Endometrial microvascular endothelial cells (primary cell): ENCODE measurements around the gene GALNT17. TPM values are rescaled to one million over a fixed set of nuclear protein-coding genes. Genes with fewer than 3 reads are reported as not detected.

Experiments used
- in situ Hi-C: cut with HindIII; loops from 2 replicates; pipeline ENCODE4 v1.10.0; 2017; ENCODE audit warnings: low sequenced_read_pairs, low pct_unique_long_range_greater_than_20kb; ENCODE audit errors: inconsistent ontology term
- total RNA-seq: library from RNA; depleted of rRNA; stranded (reverse); fragments of >200 nt; gene quantifications from one replicate; pipeline ENCODE4 v1.2.3, GENCODE V29; 2015; ENCODE audit errors: inconsistent ontology term

GALNT17 gene
- total RNA-seq, 1 donor from 2014 or later = not detected

DNA sequence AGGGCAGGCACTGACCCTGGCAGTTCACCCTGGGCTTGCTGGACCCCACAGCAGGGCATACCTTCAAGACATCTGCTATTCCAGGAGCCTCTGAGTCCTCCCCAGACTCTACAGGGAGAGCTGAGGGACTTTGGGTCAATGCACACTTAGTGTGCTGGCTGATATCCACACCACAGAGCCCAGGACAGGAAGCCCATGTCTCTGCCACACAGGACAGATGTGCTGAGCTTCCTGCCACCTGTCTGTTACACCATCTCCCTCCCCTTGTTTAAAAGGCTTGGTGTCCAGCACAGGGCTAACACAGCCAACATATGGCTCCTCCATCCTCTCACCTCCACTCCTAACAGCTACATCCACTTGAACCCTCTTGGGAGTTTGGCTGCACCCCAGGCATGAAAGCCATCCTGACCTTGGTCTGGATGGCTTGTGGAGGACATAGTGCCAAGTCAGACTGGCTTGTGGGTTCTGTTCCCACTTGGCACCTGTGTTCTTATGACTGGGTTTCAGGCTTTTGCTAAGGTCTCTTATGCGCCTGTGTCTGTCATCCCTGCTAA is 529.8 kb downstream of the GALNT17 start:
- in situ Hi-C loops = no loop called here

DNA sequence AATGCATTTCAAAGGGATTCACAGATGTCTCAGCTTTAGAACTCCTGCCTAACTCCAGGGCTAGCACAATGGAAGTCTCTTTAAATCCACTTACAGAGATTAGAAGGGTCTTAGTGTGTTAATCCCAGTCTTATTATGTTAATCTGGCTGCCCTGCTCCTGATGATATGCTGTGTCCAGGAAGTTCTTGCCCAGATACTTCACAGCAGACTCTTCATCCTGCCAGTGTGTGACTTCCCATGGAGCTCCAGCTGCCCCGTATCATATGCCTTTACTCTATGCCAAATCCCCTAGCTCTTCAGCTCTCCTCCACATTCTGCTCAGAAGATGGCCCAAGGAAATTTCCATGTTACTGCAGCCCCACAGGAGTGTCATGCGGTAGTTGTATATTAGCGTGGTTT is 533.8 kb downstream of the GALNT17 start:
- in situ Hi-C loops = no loop called here

DNA sequence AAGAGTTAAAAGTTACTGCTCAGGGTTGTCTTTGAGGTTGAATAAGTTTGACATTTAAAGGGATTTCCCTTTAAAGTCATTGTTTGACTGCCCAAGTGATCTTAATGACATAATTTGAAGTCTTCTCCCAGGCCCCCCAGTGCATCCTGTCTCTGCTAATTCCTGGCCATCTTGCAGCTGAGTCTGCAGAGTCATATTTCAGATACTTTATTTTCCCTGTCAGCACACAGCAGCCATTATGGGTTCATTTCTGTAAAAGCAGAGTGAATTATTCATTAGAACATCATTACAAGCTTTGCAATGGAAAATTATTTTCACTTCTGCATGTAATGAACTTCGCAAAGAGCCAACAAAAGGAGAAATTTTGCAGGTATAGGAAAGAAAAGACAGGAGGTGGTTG is 536.6 kb downstream of the GALNT17 start:
- in situ Hi-C loops = no loop called here

DNA sequence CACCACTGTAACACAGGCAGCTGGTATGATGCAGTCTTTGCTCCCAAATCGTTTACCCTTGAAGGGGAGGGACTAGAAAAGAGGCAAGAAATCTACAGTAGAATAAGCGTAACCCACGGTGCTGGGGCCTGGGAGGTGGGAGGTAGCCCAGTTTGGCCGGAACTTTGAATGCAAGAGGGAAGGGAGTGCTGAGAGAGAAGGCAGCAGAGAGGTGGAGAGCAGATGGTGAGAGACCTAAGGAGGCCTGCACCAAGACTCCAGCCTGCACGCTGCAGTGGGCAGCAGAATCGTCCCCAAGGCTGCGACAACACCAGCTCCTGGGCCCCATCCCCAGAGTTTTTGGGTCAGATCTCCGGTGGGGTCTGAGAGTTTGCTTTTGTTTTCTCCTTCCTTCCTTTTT is 547.5 kb downstream of the GALNT17 start:
- in situ Hi-C loops = no loop called here

DNA sequence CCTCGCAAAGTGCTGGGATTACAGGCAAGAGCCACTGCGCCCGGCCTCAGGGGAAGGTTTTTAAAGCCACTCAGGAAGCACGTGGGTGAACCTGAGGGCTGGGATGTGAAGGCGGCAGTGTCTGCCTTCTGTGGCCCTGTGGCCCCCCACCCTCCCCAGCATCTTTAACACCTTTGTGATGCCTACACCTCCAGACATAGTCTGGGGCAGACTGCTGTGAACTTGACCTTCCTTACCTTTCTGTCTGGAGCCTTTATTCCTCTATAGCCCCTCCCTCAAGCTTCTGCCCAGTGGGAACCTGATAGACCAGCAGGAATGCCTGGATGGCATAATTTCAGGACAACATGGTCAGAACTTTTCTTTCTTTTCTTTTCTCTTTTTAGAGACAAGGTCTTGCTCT is 550.2 kb downstream of the GALNT17 start:
- in situ Hi-C loops = no loop called here

DNA sequence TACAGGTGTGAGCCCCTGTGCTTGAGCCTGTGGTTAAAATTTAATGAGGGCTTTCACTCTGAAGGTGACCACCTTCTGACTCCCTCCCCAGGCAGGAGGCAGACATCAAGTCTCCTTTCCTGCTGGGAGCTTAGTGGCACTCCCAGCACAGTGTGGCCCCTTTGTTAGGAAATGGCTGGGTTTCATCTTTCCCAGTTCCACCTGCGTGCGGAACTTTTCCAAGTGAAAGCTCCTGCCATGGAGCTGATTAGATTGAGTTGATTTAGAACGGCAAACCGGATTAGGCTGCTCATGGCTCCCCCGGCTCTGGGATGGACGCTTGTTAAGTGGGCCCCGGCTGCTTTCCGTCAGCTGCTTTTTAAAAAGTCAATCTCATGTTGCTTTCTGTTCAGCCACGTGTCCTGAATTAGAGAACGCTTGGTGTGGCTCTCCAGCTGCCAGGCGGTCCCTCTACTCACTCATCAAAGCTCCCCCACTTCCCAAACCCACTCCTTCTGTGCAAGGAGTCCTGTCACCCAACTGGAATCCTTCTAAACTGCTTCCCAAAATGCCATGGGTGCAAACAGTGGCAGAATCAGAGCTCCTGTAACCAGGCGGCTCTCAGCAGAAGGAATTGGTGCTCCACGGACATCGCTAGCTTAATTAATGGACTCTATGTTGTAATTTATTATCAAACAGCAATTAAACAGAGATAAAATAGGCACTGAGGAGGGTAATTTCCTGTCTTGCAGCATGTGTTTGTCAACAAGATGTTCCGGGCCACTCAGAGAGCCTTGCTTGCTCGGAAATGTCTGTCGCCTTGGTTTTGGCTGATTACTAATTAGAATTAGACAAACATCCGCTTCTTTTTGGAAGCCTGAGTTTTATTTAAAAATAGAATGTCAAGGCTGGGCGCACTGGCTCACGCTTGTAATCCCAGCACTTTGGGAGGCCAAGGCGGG is 551.2 kb downstream of the GALNT17 start:
- in situ Hi-C loops = no loop called here

DNA sequence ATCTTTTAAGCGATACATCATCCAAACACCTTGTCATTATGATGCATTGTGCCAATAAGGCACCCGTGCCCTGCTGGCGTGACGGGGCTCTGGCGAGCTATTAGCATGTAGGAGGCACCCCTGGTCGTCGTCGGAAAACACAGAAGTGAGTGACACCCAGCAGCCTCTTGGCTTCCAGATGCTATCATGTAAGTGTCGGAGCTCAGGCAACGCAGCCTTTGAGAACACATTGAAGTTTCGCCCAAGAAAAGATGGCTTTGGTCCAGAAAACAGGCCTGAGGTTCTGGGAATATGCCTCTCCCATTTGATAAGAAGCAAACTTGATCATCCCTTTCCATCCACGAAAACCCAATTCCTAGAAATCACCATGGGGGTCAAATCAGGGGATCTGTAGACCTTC is 555.3 kb downstream of the GALNT17 start:
- in situ Hi-C loops = no loop called here

DNA sequence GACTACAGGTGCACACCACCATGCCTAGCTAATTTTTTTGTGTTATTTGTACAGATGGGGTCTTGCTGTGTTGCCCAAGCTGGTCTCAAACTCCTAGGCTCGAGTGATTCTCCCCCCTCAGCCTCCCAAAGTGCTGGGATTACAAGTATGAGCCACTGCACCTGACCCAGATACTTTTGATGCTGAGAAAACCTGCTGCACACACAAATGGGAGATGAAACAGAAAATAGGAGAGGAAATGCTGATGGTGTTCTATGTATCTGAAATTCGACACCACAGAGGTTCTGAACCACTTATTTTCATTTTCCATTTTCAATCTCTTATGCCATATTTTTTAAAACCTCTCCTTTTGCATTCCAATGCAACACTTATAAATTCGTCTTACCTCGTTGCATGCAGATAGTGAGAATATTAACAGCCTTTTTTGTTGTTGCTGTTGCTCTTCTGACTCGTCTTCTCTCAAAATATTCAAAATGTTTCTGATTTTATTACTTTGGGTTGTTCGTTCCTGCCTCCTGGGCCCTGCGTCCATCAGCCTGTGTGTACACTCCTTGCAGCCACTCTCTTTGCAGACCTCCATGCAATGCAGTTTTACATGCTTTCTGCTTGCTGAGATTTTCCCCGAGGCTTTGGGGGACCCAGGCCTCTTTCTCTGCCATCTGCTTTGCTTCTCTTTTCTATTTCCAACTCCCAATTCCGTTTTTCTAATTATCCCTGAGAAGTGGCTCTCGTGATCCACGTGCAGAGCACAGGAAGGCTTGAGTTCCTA is 556.1 kb downstream of the GALNT17 start:
- in situ Hi-C loops = no loop called here

DNA sequence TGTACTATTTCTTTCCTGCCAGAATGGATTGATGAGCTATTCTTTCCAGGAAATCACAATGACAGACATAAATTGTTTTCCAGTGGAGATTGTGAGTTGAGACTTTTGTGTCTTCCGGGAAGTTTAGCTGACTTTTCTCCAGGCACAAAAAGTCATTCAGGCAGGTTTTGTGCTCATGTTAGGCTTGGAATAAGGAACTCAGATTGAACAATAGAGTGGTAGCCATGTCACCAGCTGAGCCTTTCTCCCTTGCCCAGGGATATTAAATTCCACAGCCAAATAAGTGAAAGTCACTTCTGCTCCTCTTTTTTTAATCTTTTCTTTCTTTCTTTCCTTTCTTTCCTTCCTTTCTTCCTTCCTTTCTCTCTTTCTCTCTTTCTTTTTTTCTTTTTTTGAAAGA is 559.6 kb downstream of the GALNT17 start:
- in situ Hi-C loops = no loop called here

DNA sequence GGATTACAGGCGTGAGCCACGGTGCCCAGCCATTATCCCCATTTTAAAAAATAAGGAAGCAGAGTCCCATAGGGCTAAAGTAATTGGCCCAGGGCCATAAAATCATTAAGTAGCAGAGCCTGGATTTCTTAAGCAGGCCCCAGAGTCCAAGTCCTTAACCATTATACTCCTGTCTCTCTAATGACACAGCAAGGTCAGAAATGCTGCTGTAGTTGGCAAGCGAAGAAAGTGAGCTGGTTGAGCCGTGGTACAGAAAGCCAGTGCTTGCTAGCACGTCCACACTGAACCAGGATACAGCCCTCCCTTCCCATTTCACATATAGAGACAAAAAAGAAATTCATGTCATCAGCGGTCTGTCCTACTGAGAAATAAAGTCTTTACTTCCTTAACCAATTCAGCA is 562.7 kb downstream of the GALNT17 start:
- in situ Hi-C loops = no loop called here

DNA sequence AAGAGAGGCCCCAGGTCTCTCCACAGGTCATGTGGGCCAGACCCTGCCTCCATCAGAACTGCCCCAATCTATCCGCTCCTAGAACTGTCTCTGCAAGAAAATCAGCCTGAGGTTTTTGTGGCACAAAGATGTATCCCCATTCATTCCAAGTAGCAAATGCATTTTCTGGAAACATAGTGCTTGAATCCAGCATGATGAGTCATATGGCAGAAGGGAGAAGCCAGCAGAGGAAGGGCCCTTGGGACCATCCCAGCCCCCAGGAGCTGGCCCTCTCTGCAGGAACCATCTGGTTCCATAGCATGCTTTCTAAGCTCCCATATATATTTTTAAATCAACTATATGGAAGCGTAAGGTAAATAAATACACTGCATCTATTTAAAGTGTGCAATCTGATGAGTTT is 563.2 kb downstream of the GALNT17 start:
- in situ Hi-C loops = no loop called here

DNA sequence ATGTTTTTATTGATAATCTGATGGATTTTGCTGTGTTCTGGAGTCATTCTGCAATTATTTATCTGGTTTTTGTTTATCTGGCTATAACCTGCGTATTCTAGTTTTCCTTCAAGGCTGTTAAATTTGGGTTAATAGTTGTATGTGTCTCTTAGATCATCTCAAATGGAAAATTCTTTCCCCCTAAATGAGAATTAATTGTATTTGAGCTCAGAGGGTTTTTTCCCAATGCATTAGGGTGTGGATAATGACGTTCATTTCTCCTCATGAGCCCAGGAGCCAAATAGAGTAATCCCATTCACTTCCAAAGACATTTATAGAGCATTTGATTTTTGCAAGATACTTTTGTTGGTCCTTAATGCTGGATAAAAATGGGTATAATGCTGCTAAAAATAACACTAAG is 564.6 kb downstream of the GALNT17 start:
- in situ Hi-C loops = no loop called here

DNA sequence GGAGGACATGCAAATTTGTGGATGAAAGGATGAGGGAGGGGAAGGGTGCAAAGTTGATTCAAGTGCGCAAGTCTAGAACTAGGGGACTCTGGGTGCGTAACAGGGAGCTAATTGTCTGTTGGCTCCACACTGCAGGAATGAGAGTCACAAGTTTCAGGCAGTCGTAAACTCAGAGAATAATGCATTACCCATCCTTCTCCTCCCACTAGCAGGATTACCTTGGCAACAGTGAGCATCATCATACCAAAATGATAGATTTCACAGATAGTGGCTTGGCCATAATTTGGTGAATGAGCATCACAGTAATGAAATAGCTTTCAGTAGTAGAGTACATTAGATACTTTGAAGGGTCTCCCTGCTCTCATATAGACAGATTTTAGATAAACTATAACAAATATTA is 565.5 kb downstream of the GALNT17 start:
- in situ Hi-C loops = no loop called here

DNA sequence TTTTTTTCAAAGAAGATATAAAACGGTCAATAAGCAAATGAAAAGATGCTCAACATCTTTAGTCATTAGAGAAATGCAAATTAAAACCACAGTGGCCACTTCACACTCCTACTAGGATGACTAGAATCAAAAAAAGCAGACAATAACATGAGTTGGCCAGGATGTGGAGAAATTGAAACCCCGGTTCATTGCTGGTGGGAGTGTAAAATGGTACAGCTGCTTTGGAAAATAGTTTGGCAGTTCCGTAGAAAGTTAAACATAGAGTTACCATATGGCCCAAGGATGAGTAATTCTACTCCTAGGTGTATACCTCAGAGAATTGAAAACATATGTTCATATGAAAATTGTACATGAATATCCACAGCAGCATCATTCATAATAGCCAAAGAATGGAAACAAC is 573.3 kb downstream of the GALNT17 start:
- in situ Hi-C loops = no loop called here

DNA sequence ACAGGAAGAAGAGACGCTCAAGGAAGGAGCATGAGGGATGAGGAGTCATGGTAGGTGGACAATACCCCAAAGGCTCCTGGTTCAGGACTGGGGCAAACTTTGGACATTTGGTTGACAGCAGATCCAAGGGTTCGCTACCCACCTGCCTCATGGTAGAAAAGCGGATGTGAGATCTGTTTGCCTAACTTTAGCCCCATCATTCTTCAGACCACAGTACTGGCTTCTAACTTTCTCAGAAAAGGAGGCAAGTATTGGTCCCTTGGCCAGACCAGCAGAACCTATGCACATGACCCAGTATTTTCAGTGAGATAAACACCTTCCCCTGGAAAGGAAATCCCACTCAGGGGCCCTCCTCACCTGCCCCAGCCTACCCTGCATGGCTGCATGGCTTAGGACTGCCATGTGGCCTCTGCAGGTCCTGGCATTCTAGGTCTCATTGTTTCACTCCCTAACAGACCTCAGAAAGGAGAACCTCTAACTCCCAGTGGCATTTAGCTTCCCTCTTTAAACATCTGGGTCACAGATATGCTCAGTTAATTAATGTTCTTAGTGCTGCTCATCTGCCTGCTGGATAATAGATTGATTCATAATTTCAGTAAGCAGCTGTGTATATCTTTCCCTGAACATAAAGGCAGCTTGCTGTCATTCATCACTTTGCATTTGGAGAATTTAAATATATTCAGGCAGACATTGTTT is 574.1 kb downstream of the GALNT17 start:
- in situ Hi-C loops = no loop called here

DNA sequence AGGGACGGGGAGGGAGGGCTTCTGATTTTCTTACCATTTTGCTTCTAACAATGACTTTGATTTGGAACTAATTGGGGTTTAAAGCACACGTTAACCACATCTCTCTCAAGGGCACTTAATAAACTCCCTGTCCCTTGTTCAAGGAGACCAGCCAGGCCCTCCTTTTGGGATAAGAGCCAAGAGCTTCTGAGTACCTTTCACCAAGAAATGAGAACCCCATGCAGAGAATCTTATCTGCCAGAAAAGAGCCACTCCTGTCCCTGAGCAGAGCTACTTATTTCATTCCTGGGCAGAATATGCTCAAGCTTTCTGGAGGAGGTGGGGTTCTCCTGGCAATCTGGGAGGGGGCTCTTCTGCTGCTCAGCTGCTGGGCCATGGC is 574.6 kb downstream of the GALNT17 start:
- in situ Hi-C loops = no loop called here

DNA sequence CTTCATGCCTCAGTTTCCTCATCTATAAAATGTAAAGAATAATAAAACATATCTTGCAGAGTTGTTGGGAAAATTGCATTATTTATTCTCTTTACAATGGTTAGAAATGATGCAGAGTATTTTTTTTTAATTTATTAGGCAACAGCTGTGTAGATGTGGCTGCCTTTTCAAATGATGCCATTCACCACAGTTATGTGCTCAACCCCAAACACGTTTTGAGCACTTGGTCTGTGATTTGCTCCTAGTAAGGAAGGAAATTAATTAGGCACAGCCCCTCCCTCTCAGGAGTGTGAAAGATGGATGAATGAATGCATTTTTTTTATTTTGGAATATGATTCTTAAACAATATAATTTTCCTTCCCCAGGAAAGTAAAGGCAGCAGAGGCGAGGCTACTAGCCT is 575.1 kb downstream of the GALNT17 start:
- in situ Hi-C loops = no loop called here

DNA sequence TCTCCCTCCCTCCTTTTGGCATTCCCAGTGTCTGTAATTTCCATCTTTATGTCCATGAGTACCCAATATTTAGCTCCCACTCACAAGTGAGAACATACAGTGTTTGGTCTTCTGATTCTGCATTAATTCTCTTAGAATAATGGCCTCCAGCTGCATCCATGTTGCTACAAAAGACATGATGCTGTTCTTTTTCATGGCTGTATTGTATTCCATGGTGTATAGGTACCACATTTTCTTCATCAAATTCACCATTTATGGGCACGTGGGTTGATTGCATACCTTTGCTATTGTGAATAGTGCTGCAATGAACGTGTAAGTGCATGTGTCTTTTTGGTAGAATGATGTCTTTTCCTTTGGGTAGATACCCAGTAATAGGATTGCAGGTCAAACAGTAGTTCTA is 576.8 kb downstream of the GALNT17 start:
- in situ Hi-C loops = no loop called here

DNA sequence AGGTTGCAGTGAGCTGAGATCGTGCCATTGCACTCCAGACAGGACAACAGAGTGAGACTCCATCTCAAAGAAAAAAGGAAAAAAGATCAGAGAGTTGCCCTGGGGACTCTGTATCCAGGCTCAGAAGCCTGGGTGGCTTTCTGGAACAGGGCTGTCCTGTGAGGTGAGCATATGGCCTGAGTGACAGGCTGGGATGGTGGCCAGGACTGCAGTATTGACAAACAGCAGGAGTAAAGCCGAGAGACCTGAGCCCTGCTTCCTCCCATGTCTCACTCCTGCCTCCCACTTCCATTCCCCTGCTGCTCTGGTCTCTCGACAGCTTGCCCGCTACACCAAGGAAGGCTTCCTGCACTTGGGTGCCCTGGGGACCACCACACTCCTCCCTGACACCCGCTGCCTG is 578.5 kb downstream of the GALNT17 start:
- in situ Hi-C loops = no loop called here
